Transverse colon (tissue), 4 donors: Measurements from ENCODE around the gene HADHB.

Experiments used
- EP300 ChIP-seq: sonication (generic); formaldehyde crosslinking; IDR thresholded peaks from one replicate; pipeline ENCODE4 v1.6.1; 2017; ENCODE audit warnings: antibody characterized with exemption, low read depth
- POLR2A ChIP-seq: fragments of 450-650 bp; IDR thresholded peaks from one replicate; pipeline ENCODE4 v1.6.1; 2016; ENCODE audit warnings: antibody characterized with exemption, mild to moderate bottlenecking, moderate library complexity
- POLR2AphosphoS5 ChIP-seq, 3 donors: sonication (generic); formaldehyde crosslinking; IDR thresholded peaks; one replicate each; pipeline ENCODE4 v1.6.1; 2016; ENCODE audit warnings: antibody characterized with exemption in 3 of 3
- TF ChIP-seq, protein P1 (sequence below), 5 experiments: fragments of 200-600 bp in 3 of 5; fragments of 450-650 bp in 2 of 5; sonication (generic) in 3 of 5; IDR thresholded peaks; 1 replicate in 2 of 5; 2 replicates in 3 of 5; pipeline ENCODE4 v1.5.1; 2016 to 2017; ENCODE audit warnings: antibody characterized with exemption in 5 of 5, inconsistent platforms in 3 of 5, mild to moderate bottlenecking in 2 of 5, moderate library complexity in 1 of 5

DNA sequence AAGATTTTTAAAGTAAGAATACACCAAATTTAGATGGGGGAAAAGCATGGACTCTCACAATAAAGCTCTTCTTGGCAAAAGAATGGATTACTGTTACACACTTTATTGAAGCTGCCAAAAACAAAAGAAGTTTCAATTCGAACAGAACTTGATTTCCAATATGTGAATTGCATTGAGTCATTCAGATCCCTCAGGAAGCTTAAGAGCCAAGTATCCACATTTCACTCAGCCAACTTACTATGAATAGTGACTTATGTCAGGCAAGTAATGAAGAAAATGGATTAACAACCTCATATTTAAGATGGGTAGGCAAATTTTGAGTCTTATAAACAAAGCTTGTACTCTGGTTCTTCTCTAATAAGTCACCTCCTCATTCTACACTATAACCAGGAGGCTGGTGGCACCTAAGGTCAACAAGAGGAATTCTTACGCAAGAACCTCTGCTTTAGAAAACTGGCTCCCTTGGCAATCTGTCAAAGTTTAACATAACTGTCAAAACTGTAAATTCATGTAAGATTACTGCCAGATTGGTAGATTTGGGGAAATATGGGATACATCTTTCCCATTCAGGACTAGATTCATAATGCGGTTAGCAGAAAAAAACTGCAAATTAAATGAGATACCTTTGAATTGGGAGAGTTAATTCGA is 6.3 kb upstream of the HADHB start:
- TF ChIP-seq, protein P1, sequence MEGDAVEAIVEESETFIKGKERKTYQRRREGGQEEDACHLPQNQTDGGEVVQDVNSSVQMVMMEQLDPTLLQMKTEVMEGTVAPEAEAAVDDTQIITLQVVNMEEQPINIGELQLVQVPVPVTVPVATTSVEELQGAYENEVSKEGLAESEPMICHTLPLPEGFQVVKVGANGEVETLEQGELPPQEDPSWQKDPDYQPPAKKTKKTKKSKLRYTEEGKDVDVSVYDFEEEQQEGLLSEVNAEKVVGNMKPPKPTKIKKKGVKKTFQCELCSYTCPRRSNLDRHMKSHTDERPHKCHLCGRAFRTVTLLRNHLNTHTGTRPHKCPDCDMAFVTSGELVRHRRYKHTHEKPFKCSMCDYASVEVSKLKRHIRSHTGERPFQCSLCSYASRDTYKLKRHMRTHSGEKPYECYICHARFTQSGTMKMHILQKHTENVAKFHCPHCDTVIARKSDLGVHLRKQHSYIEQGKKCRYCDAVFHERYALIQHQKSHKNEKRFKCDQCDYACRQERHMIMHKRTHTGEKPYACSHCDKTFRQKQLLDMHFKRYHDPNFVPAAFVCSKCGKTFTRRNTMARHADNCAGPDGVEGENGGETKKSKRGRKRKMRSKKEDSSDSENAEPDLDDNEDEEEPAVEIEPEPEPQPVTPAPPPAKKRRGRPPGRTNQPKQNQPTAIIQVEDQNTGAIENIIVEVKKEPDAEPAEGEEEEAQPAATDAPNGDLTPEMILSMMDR (IDR thresholded peaks at IDR 0.05) = no peak
- no peak for TF ChIP-seq EP300
- no peak for TF ChIP-seq POLR2A
- no peak for TF ChIP-seq POLR2AphosphoS5 (IDR thresholded peaks at IDR 0.05)
